NCI-H2227 (cell line): ENCODE measurements around the gene SLC10A6.
"Not testable (repeated sequence)": the region's sequence is repeated elsewhere in the genome, so short reads cannot be mapped to it uniquely, and the experiment has no call there.

Experiments
- DNase-seq: peaks from one replicate; lab custom pipeline; 2025; ENCODE audit not compliant: unreplicated experiment; lab: John Stamatoyannopoulos, UW

Gene SLC10A6, protein sequence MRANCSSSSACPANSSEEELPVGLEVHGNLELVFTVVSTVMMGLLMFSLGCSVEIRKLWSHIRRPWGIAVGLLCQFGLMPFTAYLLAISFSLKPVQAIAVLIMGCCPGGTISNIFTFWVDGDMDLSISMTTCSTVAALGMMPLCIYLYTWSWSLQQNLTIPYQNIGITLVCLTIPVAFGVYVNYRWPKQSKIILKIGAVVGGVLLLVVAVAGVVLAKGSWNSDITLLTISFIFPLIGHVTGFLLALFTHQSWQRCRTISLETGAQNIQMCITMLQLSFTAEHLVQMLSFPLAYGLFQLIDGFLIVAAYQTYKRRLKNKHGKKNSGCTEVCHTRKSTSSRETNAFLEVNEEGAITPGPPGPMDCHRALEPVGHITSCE

DNA sequence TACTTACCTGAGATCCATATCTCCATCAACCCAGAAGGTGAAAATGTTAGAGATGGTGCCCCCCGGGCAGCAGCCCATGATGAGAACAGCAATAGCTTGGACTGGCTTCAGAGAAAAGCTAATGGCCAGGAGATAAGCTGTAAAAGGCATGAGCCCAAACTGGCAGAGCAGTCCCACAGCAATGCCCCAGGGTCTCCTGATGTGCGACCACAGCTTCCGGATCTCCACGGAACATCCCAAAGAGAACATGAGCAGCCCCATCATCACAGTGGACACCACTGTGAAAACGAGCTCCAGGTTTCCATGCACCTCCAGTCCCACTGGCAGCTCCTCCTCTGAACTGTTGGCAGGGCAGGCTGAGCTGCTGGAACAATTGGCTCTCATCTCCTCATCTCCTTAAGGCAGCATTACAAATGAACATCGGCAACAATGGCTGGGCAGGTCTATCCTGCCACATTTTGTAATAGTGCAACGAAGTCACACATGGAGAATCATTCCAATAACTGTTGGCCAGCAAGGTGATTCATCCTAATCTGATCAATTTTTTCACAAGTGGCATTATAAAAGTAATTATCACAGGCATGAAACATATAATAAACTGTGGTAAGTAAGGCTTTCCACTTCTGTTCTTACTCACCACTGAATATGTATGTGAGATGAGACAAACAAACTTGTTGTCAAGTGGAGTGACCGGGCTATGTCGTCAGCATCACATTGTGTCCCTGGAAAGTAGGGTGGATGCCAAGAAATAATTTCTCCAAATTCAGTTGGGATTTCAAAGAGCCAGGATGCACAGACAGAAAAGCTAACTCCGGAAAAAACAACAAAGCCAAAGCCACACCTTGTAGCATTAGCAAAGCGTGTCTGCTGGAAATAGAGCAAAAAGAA lies at the start of gene SLC10A6:
TSS of gene SLC10A6 (minus strand) at position 653 of the 888 bp plus-strand sequence. CDS start at position 384, 269 bp downstream.
- no peak for DNase-seq

DNA sequence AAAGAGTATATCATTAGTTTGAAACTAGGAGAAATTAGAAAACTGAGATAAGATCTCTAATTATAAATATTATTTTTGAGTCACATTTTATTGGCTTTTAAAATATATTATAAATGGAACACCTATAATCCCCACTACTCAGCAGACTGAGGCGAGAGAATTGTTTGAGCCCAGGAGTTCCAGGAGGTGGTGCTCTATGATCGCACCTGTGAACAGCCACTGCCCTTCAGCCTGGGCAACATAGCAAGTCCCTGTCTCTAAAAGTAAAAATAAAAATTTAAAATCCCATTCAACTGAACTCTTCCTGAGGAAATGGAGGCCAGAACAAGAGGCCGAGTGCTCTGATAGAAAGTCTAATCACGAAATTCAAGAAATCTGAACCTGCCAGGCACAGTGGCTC lies 49.4 kb upstream of the SLC10A6 start:
- no peak for DNase-seq

DNA sequence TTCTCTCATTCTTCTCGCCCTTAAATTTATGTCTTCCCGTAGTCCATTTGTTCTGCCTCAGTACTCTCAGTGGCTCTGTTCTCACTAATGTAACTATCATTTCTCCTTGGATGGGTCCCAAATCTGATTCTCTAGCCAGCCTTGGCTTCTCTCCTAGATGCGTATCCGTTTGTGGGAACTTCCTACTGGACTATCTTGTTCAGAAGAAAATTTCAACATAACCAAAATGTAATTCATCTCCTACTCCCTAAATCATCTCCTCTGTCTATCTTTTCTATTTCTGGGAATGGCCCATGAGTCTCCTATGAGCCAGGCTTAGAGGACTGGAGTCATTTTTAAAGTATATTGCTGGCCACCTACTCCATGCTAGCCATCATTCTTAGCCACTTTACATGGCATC lies 47.4 kb upstream of the SLC10A6 start:
- no peak for DNase-seq

DNA sequence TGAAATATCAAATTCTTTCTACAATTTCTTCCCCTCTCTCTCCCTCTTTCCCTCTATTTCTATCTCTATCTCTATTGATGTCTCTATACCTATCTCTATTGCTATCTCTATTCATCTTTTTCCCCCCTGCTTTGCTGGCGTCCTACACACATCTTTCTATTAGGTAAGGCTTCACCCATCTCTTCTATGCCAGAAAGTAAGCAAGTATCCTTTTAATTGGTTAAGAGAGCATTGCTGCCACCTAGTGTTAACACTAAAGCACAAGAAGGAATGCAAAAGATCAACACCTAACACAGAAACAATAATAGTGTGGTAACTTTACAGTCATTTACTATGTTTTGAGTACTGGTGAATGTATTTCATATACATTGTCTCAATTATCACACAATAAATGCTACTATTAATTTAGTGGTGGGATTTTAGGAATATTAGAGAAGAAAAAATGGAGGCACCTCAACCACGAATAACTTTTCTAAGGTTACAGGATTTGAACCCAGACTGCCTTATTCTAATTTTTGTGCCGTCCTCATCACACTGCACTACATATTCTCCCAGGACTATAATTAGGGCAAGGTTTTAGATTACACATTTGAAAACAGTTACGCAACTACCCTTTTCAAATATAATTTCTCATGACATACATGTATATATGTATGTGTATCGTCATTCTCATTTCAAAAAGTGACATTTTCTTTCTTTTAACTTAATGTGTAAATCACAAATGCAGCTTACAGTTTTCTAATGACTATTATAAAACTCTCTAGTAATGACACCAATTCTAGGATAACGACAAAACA lies 46.7 kb upstream of the SLC10A6 start:
- peak; percentile 66 for DNase-seq

DNA sequence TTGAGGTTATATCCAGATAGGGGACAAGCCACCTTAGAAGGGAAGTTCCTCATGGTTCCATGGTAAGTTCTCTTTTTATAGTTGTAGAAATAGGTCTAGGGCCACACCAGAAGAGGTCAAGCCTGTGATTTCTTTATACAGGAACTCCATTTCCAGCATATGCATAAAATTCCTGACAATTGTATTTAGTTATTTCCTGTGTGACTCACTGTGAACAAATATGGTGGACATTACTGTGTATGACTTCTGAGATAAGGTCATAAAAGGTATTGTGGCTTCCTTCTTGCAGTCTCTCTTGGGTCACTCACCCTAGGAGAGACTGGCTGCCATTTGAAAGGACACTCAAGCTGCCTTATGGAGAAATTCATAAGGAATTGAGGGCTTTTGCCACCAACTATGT lies 45.3 kb upstream of the SLC10A6 start:
- no peak for DNase-seq

DNA sequence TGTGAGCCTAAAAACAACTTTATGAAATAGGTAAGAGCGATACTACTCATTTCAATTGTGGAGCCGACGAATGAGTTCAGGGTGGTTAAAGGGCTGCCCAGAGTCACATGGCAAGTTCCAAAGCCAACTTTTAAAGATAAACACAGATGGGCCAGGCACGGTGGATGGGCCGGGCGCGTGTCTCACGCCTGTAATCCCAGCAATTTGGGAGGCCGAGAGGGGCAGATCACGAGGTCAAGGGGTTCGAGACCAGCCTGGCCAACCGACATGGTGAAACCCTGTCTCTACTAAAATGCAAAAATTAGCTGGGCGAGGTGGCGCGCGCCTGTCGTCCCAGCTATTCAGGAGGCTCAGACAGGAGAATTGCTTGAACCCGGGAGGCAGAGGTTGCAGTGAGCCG lies 44.0 kb upstream of the SLC10A6 start:
- peak; percentile 7 for DNase-seq

DNA sequence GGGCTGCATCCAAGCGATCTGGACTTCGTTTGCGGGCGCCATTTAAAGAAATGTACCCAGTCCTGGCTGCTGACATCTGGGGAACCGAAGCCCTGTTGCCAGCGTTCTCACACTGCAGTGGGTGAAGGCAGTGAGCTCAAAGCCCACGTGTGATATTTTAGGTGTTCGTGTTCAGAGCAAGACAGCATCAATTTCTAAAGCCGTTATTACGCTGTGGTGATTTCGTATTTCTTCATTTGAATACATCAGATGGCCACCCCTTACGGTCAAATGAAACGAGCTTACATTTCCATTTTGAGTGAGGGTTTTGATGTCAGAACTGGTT lies 43.4 kb upstream of the SLC10A6 start:
- peak; percentile 36 for DNase-seq

DNA sequence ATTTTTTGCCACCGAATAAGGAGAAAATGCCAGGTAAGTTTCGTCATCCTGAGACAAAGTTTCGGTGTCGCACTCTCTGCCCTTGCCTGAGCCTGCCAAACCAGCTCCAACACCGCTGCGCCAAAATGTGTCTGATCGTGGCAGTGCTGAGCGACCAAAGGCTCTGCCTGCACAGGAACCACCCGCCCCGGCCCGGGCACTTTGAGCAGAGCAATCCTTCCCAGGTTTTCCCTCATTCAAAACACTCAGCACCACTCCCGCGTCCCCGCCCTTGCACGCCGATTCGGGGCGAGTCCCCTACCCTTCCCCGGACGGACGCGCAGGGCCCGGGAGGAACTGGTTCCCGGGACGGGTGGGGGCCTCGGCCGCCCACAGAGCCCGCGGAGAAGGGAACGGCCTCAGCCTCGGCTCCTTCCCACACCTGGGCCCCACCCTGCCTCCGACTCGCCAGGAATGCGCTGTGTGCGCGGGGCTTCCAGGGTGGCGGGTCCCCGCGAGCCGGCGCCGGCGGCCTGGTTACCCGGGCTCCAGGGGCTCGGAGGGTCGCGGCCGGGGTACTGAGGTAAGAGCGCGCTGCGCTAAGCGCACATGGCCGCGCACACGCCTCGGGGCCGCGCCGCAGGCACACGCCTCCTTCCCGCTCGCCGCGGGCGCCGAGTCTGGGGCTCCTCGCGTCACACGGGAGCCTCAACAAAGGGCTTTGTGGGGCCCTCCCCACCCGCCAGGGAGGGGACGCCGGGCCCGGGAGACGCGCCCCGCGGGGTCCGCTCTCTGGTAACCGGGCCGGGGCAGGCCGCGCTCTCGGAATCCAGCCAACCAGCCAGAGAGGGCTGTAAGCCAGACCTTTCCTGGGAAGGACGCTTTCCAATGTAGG lies 42.8 kb upstream of the SLC10A6 start, which contains the start of gene C4orf36:
TSS of gene C4orf36 (minus strand) at position 661 of the 874 bp plus-strand sequence. CDS start 902 bp downstream, outside the sequence.
- peak; percentile 65 for DNase-seq

DNA sequence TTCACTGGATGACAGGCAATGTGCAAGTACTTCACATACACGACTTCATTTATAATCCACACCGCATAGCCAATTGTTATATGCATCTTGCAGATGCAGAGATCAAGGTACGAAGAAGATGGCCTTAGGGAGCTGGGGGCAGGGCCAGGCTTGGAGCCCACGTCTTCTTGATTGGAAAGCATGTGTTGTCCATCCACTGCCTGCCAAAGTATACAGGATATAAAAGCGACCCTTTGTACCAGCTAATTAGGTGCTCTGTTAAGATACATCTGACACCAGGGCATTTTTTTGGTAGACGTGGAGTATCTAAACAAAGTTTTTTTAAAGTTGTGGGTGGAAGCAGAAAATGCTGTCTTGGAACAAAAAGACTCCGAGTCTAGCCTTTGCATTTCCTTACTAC lies 41.6 kb upstream of the SLC10A6 start:
- no peak for DNase-seq

DNA sequence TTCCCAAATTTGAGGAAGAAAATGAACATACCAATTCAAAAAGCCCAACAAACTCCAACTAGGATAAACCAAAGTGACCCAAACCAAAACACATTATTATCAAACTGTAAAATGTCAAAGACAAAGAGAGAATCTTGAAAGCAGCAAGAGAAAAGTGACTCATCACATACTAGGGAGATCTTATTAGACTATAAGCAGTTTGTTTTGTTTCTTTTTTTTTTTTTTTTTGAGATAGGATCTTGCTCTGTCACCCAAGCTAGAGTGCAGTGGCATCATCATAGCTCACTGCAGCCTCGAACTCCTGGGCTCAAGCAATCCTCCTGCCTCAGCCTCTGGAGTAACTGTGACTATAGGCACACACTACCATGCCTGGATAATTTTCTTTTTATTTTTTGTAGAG lies 30.5 kb upstream of the SLC10A6 start:
- DNase-seq: no peak

DNA sequence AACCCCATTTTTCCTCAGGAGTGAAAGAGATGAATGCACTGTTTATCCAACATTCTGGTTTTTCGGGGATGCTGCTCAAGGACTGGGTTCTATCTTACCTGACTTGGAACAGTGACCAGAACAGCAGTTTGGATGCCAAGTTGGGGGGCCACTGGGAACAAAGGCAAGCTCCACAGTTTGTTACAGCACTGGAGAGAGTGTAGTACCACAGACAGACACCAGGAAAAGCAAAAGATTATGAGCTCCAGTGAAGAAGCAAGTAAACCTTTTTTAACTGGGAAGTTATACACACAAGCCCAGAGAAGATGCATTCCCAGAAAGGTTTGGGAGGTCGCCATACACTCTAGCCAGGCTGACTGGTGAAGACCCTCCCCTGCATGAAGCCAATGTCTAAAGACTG lies 29.5 kb upstream of the SLC10A6 start:
- no peak for DNase-seq

DNA sequence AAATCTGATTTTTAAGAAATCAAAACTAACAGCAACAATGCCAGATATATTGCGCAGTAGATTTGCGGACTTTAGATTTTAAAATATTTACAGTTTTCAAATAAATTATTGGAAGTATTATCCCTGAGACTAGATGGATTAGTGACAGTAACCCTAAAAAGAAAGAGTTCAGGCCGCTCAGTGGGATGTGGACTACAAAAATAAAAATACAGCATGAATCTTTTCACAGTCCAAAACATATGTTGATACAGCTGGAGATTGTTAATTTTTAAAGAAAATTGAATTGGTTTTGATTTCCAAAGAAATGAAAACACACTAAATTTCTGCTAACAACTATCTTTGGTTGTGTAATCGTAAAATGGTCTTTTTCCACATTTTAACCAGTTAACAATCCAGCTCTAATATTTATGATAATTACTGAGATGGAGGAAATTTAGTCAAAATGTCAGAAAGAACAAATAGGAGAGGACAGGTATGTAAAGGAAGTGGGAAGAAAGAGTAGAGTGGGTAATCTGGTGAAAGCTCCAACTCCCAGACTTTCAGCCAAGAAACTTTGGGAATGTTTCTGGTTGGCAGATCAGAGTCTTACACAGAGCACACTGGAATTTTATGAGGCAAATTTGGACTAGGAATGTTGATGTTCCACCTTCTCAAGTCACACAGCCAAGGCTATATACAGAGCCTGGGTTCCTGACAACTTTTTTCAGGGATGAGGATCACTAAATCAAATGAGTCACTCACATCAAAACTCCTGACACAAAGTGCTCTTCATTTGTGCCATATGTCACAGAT lies 27.9 kb upstream of the SLC10A6 start:
- DNase-seq: no peak

DNA sequence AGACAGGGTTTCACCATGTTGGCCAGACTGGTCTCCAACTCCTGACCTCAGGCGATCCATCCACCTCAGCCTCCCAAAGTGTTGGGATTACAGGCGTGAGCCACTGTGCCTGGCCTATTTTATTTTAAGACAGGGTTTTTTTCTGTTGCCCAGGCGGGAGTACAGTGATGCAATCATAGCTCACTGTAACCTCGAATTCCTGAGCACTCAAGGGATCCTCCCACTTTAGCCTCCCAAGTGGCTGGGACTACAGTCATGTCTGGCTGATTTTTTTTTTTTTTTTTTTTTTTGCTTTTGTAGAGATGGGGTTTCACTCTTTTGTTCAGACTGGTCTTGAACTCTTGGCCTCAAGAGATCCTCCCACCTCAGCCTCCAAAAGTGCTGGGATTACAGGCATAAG lies 26.3 kb upstream of the SLC10A6 start:
- DNase-seq: not testable (repeated sequence)

DNA sequence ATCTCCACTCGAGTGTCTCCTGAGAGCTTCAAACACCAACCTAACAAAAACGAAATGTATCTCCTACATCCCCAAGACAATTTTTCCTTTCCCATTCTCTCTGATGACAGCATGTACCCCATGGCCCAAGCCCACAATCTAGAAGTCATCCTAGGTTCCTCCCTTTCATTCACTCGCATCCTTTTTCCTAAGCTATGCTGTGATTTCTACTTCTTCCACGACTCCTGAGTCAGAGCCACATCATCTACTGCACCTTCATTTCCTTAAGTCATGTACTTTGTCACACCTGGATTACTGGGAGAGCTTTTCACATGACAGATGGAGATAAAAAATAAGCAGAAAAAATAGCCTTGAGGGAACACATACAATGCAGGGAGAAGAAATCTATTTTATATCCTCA lies 23.0 kb upstream of the SLC10A6 start:
- no peak for DNase-seq

DNA sequence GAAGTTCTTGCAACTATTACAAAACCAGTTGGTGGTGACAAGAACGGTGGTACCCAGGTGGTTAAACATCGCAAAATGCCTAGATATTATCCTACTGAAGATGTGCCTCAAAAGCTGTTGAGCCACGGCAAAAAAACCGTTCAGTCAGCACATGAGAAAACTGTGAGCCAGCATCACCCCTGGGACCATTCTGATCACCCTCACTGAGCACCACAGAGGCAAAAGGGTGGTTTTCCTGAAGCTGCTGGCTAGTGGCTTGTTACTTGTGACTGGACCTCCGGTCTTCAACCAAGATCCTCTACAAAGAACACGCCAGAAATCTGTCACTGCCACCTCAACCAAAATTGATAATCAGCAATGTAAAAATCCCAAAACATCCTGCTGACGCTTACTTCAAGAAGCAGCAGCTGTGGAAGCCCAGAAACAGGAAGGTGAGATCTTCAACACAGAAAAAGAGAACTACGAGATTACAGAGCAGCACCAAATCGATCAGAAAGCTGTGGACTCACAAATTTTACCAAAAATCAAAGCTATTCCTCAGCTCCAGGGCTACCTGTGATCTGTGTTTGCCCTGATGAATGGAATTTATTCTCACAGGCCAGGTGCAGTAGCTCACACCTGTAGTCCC lies 21.4 kb upstream of the SLC10A6 start:
- DNase-seq: no peak

DNA sequence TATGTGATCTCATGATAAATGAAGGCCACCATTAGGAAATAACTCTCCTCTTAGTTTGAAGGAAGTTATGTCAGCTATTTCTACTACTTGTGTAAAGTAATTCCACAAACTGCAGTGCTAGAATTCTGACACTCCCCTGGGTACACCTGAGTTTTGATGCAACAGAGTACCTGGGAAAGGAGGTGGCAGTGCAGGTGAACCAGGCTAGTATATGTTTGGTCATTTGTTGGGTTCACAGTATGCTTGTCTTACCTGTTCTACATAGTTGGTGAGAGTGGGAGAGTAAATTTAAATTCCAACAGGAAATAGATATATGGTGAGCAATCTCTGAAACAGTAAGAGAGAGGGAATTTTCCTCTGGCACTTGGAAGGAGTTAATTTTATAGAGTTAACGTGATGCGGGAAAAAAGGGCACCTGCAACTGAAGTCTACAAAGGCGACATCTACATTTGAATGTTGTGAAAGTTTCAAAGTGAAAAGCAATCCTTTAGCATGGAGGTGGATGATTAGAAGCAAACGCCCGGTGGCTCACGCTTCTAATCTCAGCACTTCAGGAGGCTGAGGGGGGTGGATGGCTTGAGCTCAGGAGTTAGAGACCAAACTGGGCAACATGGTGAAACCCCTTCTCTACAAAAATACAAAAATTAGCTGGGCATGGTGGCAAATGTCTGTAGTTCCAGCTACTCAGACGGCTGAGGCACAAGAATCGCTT lies 8.3 kb upstream of the SLC10A6 start:
- DNase-seq: no peak

DNA sequence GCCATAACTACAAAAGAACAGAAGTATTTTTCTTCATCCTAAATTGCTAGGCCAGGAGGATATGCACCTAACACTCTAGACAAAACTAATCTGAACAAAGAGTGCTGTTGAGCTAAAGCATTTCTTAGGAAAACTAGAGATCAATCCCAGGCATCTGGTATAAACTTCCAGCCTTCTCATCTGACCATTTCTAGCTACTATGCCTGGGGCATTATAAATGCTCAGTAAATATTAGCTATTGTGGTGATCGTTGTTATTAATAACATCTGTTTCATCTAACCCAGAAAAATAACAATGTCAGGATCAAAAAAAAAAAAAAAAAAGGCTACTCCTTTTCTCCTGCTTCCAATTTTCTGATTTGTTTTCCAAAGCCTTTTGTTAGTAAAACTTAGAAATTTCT lies 7.7 kb upstream of the SLC10A6 start:
- no peak for DNase-seq

DNA sequence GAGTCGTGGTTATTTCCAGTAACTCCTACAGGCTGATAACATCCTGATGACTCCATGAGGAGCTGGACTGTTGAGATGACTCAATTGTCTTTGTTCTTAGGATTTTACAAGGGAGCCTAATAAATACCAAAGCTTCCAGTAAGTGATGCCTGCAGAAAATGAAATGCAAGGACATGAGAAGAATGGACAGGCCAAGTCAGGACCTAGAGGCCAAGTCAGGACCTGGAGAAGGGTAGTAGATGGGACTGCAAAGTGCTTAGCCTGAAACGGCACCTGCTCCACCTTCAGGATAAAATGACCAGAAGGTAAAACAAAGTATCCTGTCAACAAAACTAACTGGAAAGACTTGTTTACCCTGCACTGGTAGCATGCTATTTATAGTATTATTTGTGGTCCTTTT lies 6.4 kb upstream of the SLC10A6 start:
- DNase-seq: no peak

DNA sequence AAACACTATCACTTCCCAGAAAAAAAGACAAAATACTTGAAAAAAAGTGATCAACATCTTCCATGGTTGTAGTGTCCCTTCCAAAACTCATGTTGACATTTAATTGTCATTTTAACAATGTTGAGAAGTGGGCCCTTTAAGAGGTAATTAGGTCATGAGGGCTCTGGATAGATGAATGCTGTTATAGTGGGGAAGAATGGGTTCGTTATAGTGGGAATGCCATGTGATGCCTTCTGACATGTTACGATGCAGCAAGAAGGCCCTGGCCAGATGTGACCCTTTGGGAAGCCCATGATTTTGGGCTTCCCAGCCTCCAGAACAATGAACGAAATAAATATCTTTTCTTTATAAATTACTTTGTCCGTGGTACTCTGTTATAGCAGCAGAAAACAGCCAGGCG lies 4.0 kb upstream of the SLC10A6 start:
- DNase-seq: no peak
